ENCODE data around the gene ANKRD26. TPM values are rescaled to one million over a fixed set of nuclear protein-coding genes. Genes with fewer than 3 reads are reported as not detected.
"Not testable (repeated sequence)": the region's sequence is repeated elsewhere in the genome, so short reads cannot be mapped to it uniquely, and the experiment has no call there.

ANKRD26 gene
- total RNA-seq, 1 donor from 2014 or later = 22.7 TPM

- H3K27me3 Mint-ChIP-seq (ENCODE audit: insufficient read depth, low read depth) = no peaks in the 10 kb centered on the region
- no peak for DNase-seq (ENCODE audit: low spot score)
- Histone ChIP-seq H3K4me1 (no peaks in the 10 kb centered on the region), H3K79me2 (ENCODE audit: low read depth) (peaks cover 2% of the 10 kb centered on the region), H3K4me3 (no peak overlapping the region), H3K36me3 (no peaks in the 10 kb centered on the region), H3K9ac (no peak overlapping the region), H3F3A (ENCODE audit: low read depth) (no peaks in the 10 kb centered on the region), H3K27ac (no peak overlapping the region), H4K20me1 (ENCODE audit: low read depth) (no peaks in the 10 kb centered on the region), H3K4me2 (no peak overlapping the region), H3K9me3 (ENCODE audit: low read depth) (no peaks in the 10 kb centered on the region), H2AFZ (replicated peaks) (no peak overlapping the region), H3K27me3 (no peaks in the 10 kb centered on the region)
- peaks cover 44% of the 10 kb centered on the region for H3K36me3 Mint-ChIP-seq
- H3K27ac Mint-ChIP-seq = peak overlapping the region; percentile 58
- no peaks in the 10 kb centered on the region for H3K4me1 Mint-ChIP-seq
- H3K9me3 Mint-ChIP-seq = peaks cover 2% of the 10 kb centered on the region
- TF ChIP-seq EZH2 (IDR thresholded peaks at IDR 0.05) = no peak
- no peak overlapping the region for H3K4me3 Mint-ChIP-seq
These were observed 31.9 kb downstream of the ANKRD26 start for GRCh38 chr10:27068217-27068891.

GRCh38 chr10:27065084-27065483, 35.2 kb downstream of the ANKRD26 start:
- TF ChIP-seq EZH2 (IDR thresholded peaks at IDR 0.05) = no peak
- TF ChIP-seq CTCF (IDR thresholded peaks at IDR 0.05) = no peak
- TF ChIP-seq EZH2phosphoT487 (IDR thresholded peaks at IDR 0.05) = no peak
- no peak overlapping the region for H3K9ac ChIP-seq
- Mint-ChIP-seq H3K27ac (no peak overlapping the region), H3K36me3 (peaks cover 31% of the 10 kb centered on the region), H3K4me3 (no peak overlapping the region), H3K27me3 (ENCODE audit: insufficient read depth, low read depth) (no peaks in the 10 kb centered on the region), H3K4me1 (no peaks in the 10 kb centered on the region), H3K9me3 (peaks cover 2% of the 10 kb centered on the region)
- H4K20me1 ChIP-seq (ENCODE audit: low read depth) = no peaks in the 10 kb centered on the region
- no peak overlapping the region for H3K4me3 ChIP-seq
- no peaks in the 10 kb centered on the region for H3K79me2 ChIP-seq (ENCODE audit: low read depth)
- H3K9me3 ChIP-seq (ENCODE audit: low read depth) = no peaks in the 10 kb centered on the region
- no peak overlapping the region for H2AFZ ChIP-seq (replicated peaks)
- H3K4me2 ChIP-seq = no peak overlapping the region
- no peaks in the 10 kb centered on the region for H3K36me3 ChIP-seq
- H3K4me1 ChIP-seq = no peaks in the 10 kb centered on the region
- H3K27ac ChIP-seq = no peak overlapping the region
- H3K27me3 ChIP-seq = no peaks in the 10 kb centered on the region
- no peak for DNase-seq (ENCODE audit: low spot score)
- H3F3A ChIP-seq (ENCODE audit: low read depth) = no peaks in the 10 kb centered on the region

GRCh38 chr10:27052656-27053055, 47.6 kb downstream of the ANKRD26 start:
- peaks cover 4% of the 10 kb centered on the region for H3K36me3 Mint-ChIP-seq
- no peak for TF ChIP-seq CTCF (IDR thresholded peaks at IDR 0.05)
- no peak for TF ChIP-seq EZH2 (IDR thresholded peaks at IDR 0.05)
- no peak for TF ChIP-seq EZH2phosphoT487 (IDR thresholded peaks at IDR 0.05)
- Histone ChIP-seq H2AFZ (replicated peaks) (no peak overlapping the region), H4K20me1 (ENCODE audit: low read depth) (no peaks in the 10 kb centered on the region), H3K9me3 (ENCODE audit: low read depth) (no peaks in the 10 kb centered on the region), H3K27ac (no peak overlapping the region), H3K36me3 (peaks cover 3% of the 10 kb centered on the region), H3K79me2 (ENCODE audit: low read depth) (no peaks in the 10 kb centered on the region), H3K4me2 (no peak overlapping the region), H3F3A (ENCODE audit: low read depth) (no peaks in the 10 kb centered on the region), H3K4me3 (no peak overlapping the region), H3K4me1 (no peaks in the 10 kb centered on the region), H3K27me3 (no peaks in the 10 kb centered on the region), H3K9ac (no peak overlapping the region)
- DNase-seq (ENCODE audit: low spot score) = no peak
- H3K27ac Mint-ChIP-seq = no peak overlapping the region
- H3K9me3 Mint-ChIP-seq = no peaks in the 10 kb centered on the region
- H3K27me3 Mint-ChIP-seq (ENCODE audit: insufficient read depth, low read depth) = no peaks in the 10 kb centered on the region
- no peaks in the 10 kb centered on the region for H3K4me1 Mint-ChIP-seq
- no peak overlapping the region for H3K4me3 Mint-ChIP-seq

GRCh38 chr10:27045247-27045646, 55.0 kb downstream of the ANKRD26 start:
- not testable (repeated sequence) for H3K9me3 Mint-ChIP-seq; H3K27me3 ChIP-seq; H4K20me1 ChIP-seq (ENCODE audit: low read depth); H3F3A ChIP-seq (ENCODE audit: low read depth); H3K9ac ChIP-seq; H3K36me3 ChIP-seq; DNase-seq (ENCODE audit: low spot score); H3K79me2 ChIP-seq (ENCODE audit: low read depth); H3K4me1 ChIP-seq; H3K4me2 ChIP-seq; H3K27ac ChIP-seq; H3K9me3 ChIP-seq (ENCODE audit: low read depth); H3K4me1 Mint-ChIP-seq; H3K4me3 Mint-ChIP-seq; H3K4me3 ChIP-seq; H2AFZ ChIP-seq (replicated peaks); H3K27me3 Mint-ChIP-seq (ENCODE audit: insufficient read depth, low read depth); H3K27ac Mint-ChIP-seq
- H3K36me3 Mint-ChIP-seq = peaks cover 18% of the 10 kb centered on the region

Data from neural progenitor cell (in vitro differentiated cells).